ENCODE data around the gene GDAP2. TPM values are rescaled to one million over a fixed set of nuclear protein-coding genes. Genes with fewer than 3 reads are reported as not detected.

GDAP2 gene
- total RNA-seq, 1 donor from 2014 or later, result 22.7 TPM

- peak overlapping the region; percentile 95 for H3K27ac Mint-ChIP-seq (ENCODE audit: unreplicated experiment)
- TF ChIP-seq CTCF (IDR thresholded peaks at IDR 0.05), result no peak
- H3K27me3 Mint-ChIP-seq (ENCODE audit: low read depth), result no peaks in the 10 kb centered on the region
- no peak overlapping the region for H3K4me3 Mint-ChIP-seq (ENCODE audit: unreplicated experiment)
- no peak for DNase-seq (ENCODE audit: low spot score)
- H3K4me1 Mint-ChIP-seq (ENCODE audit: low read depth), result peaks cover 67% of the 10 kb centered on the region
- H3K36me3 Mint-ChIP-seq (ENCODE audit: low read depth), result no peaks in the 10 kb centered on the region
- no peaks in the 10 kb centered on the region for H3K9me3 Mint-ChIP-seq (ENCODE audit: low read depth)
Observed at GRCh38 chr1:117821774-117822482, 107.5 kb downstream of the GDAP2 start.

GRCh38 chr1:117821382-117821755 is 108.1 kb downstream of the GDAP2 start:
- H3K4me3 Mint-ChIP-seq (ENCODE audit: unreplicated experiment), result no peak overlapping the region
- no peak for TF ChIP-seq CTCF (IDR thresholded peaks at IDR 0.05)
- peaks cover 62% of the 10 kb centered on the region for H3K4me1 Mint-ChIP-seq (ENCODE audit: low read depth)
- H3K36me3 Mint-ChIP-seq (ENCODE audit: low read depth), result no peaks in the 10 kb centered on the region
- peak overlapping the region; percentile 95 for H3K27ac Mint-ChIP-seq (ENCODE audit: unreplicated experiment)
- no peaks in the 10 kb centered on the region for H3K9me3 Mint-ChIP-seq (ENCODE audit: low read depth)
- DNase-seq (ENCODE audit: low spot score), result no peak
- no peaks in the 10 kb centered on the region for H3K27me3 Mint-ChIP-seq (ENCODE audit: low read depth)

DNA sequence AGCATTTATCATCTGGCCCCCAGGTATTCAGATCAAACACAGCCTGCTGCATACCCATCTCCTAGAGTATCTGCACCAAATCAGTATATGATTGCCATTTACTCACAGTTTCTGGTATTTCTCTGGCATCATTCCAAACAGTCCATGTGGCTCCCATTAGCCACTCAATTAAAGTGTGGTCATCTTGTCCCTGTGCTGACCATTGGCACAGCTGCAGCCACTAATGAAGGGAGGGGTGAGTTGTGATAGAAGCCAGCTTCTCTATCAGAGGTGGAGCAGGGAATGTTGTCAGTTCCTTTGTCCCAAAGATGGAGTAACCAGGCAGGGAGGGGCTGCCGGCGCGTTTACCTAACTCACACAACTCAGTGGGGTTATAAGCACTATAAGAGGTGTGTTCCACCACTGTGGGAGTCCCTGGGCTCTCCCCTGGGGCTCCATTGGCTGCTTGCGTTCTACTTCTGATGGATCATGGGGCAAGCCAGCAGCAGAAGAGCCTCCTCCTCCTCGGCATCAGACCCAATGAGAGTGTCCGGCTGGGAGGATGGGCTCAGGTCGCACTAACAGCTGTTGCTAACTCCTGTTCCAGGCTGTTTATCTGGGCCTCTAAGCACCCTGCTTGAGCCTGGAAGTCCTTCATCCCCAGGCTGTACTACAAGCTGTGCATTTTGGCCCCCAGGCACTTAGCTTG is 108.6 kb downstream of the GDAP2 start:
- no peak for TF ChIP-seq CTCF (IDR thresholded peaks at IDR 0.05)
- Mint-ChIP-seq H3K4me3 (ENCODE audit: unreplicated experiment) (no peak overlapping the region), H3K36me3 (ENCODE audit: low read depth) (no peaks in the 10 kb centered on the region), H3K9me3 (ENCODE audit: low read depth) (no peaks in the 10 kb centered on the region), H3K4me1 (ENCODE audit: low read depth) (peaks cover 58% of the 10 kb centered on the region), H3K27ac (ENCODE audit: unreplicated experiment) (peak overlapping the region; percentile 95), H3K27me3 (ENCODE audit: low read depth) (no peaks in the 10 kb centered on the region)
- DNase-seq (ENCODE audit: low spot score), result no peak

DNA sequence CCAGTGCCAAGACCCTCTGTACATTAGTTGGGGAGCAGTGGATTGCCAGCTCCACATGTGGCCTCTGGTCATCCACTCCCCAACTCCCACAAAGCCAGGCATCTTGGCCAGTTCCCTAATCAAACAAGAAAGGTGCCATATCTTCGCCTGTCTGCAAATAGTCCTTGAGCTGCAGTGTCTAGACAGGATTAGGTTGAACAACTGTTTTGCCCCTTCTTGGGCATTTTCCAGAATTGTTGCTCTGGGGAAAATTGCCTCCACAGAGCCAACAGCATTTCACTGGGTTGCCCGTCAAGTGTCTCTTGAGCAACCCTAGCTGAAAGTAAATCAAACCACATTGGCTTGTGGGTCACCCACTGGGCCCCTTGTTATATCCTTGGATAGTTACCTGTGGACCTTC is 109.3 kb downstream of the GDAP2 start:
- Mint-ChIP-seq H3K4me1 (ENCODE audit: low read depth) (peaks cover 58% of the 10 kb centered on the region), H3K27ac (ENCODE audit: unreplicated experiment) (no peak overlapping the region), H3K27me3 (ENCODE audit: low read depth) (no peaks in the 10 kb centered on the region), H3K9me3 (ENCODE audit: low read depth) (no peaks in the 10 kb centered on the region), H3K4me3 (ENCODE audit: unreplicated experiment) (no peak overlapping the region), H3K36me3 (ENCODE audit: low read depth) (no peaks in the 10 kb centered on the region)
- no peak for DNase-seq (ENCODE audit: low spot score)
- TF ChIP-seq CTCF (IDR thresholded peaks at IDR 0.05), result no peak

DNA sequence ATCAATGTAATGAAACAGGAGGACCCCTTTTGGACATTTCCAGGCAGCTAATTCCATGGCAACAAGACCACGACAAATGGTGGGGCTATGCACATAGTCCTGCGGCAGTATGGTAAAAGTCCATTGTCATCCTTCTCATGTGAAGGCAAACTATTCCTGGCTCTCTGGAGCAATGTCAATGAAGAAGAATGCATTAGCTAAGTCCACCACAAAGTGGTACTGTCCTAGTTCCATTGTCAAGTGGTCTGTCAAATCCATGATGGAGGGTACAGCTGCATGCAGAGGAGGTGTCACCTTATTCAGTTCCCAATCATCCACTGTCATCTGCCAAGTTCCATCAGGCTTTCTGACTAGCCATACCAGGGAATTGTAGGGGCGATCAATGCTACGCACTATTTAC is 110.1 kb downstream of the GDAP2 start:
- H3K4me3 Mint-ChIP-seq (ENCODE audit: unreplicated experiment), result no peak overlapping the region
- no peaks in the 10 kb centered on the region for H3K36me3 Mint-ChIP-seq (ENCODE audit: low read depth)
- H3K27ac Mint-ChIP-seq (ENCODE audit: unreplicated experiment), result no peak overlapping the region
- H3K4me1 Mint-ChIP-seq (ENCODE audit: low read depth), result peaks cover 58% of the 10 kb centered on the region
- DNase-seq (ENCODE audit: low spot score), result no peak
- no peak for TF ChIP-seq CTCF (IDR thresholded peaks at IDR 0.05)
- H3K9me3 Mint-ChIP-seq (ENCODE audit: low read depth), result no peaks in the 10 kb centered on the region
- no peaks in the 10 kb centered on the region for H3K27me3 Mint-ChIP-seq (ENCODE audit: low read depth)

All from chondrocyte (in vitro differentiated cells).